Measurements from ENCODE around the gene CD81. TPM values are rescaled to one million over a fixed set of nuclear protein-coding genes. Genes with fewer than 3 reads are reported as not detected.

CD81 gene
- total RNA-seq, 1 donor from 2014 or later = 424 TPM

- no peak for TF ChIP-seq CTCF (IDR thresholded peaks at IDR 0.05; ENCODE audit: unreplicated experiment)
- H3K27me3 Mint-ChIP-seq (ENCODE audit: unreplicated experiment) = peaks cover 5% of the 10 kb centered on the region
These were observed 11.4 kb upstream of the CD81 start for GRCh38 chr11:2365571-2366210.

GRCh38 chr11:2366276-2366675 lies 10.8 kb upstream of the CD81 start:
- TF ChIP-seq CTCF (IDR thresholded peaks at IDR 0.05; ENCODE audit: unreplicated experiment) = no peak
- H3K27ac Mint-ChIP-seq (ENCODE audit: unreplicated experiment) = no peak overlapping the region
- H3K36me3 Mint-ChIP-seq (ENCODE audit: low read depth, unreplicated experiment) = peaks cover 8% of the 10 kb centered on the region
- no peak overlapping the region for H3K4me3 Mint-ChIP-seq (ENCODE audit: unreplicated experiment)
- no peaks in the 10 kb centered on the region for H3K9me3 Mint-ChIP-seq (ENCODE audit: unreplicated experiment)
- DNase-seq (ENCODE audit: low spot score) = no peak
- peaks cover 5% of the 10 kb centered on the region for H3K27me3 Mint-ChIP-seq (ENCODE audit: unreplicated experiment)
- no peaks in the 10 kb centered on the region for H3K4me1 Mint-ChIP-seq (ENCODE audit: unreplicated experiment)

More at GRCh38 chr11:2365571-2366210, 11.4 kb upstream of the CD81 start:
- H3K4me1 Mint-ChIP-seq (ENCODE audit: unreplicated experiment) = no peaks in the 10 kb centered on the region
- no peak overlapping the region for H3K4me3 Mint-ChIP-seq (ENCODE audit: unreplicated experiment)
- H3K9me3 Mint-ChIP-seq (ENCODE audit: unreplicated experiment) = no peaks in the 10 kb centered on the region
- DNase-seq (ENCODE audit: low spot score) = no peak
- H3K36me3 Mint-ChIP-seq (ENCODE audit: low read depth, unreplicated experiment) = peaks cover 8% of the 10 kb centered on the region
- H3K27ac Mint-ChIP-seq (ENCODE audit: unreplicated experiment) = no peak overlapping the region

- H3K27me3 Mint-ChIP-seq (ENCODE audit: unreplicated experiment) = peaks cover 5% of the 10 kb centered on the region
These were observed 10.4 kb upstream of the CD81 start for GRCh38 chr11:2366733-2367132.

GRCh38 chr11:2367266-2368160 lies 9.6 kb upstream of the CD81 start:
- Mint-ChIP-seq H3K4me1 (ENCODE audit: unreplicated experiment) (no peaks in the 10 kb centered on the region), H3K27me3 (ENCODE audit: unreplicated experiment) (peaks cover 3% of the 10 kb centered on the region), H3K9me3 (ENCODE audit: unreplicated experiment) (no peaks in the 10 kb centered on the region), H3K27ac (ENCODE audit: unreplicated experiment) (no peak overlapping the region), H3K36me3 (ENCODE audit: low read depth, unreplicated experiment) (peaks cover 8% of the 10 kb centered on the region), H3K4me3 (ENCODE audit: unreplicated experiment) (no peak overlapping the region)
- TF ChIP-seq CTCF (IDR thresholded peaks at IDR 0.05; ENCODE audit: unreplicated experiment) = no peak
- no peak for DNase-seq (ENCODE audit: low spot score)

More at GRCh38 chr11:2366733-2367132, 10.4 kb upstream of the CD81 start:
- no peak for DNase-seq (ENCODE audit: low spot score)
- Mint-ChIP-seq H3K9me3 (ENCODE audit: unreplicated experiment) (no peaks in the 10 kb centered on the region), H3K4me1 (ENCODE audit: unreplicated experiment) (no peaks in the 10 kb centered on the region), H3K27ac (ENCODE audit: unreplicated experiment) (no peak overlapping the region), H3K4me3 (ENCODE audit: unreplicated experiment) (no peak overlapping the region), H3K36me3 (ENCODE audit: low read depth, unreplicated experiment) (peaks cover 8% of the 10 kb centered on the region)
- no peak for TF ChIP-seq CTCF (IDR thresholded peaks at IDR 0.05; ENCODE audit: unreplicated experiment)
